Body of pancreas (tissue), 4 donors: ENCODE data around the gene ARPC2. TPM values are rescaled to one million over a fixed set of nuclear protein-coding genes. Genes with fewer than 3 reads are reported as not detected.

Experiments
- ATAC-seq: fragments of 150-250 bp; one replicate; pipeline ENCODE4 v1.9.1; 2016
- DNase-seq, 4 donors: peaks; one replicate each; pipeline ENCODE4 v3.0.0-alpha.2; 2019
- H3K27ac ChIP-seq, 4 donors: fragments of 200-600 bp; sonication (generic); 1 replicate in 3 of 4; 2 replicates in 1 of 4; pipeline versions ENCODE4 v1.5.1 to v1.6.1; 2016 to 2019; ENCODE audit warnings: mild to moderate bottlenecking in 1 of 4, mixed read lengths in 1 of 4, moderate library complexity in 1 of 4
- H3K27me3 ChIP-seq, 2 donors: fragments of 200-600 bp; sonication (generic); one replicate each; pipeline ENCODE4 v1.6.0; 2016; ENCODE audit warnings: mild to moderate bottlenecking in 1 of 2
- H3K36me3 ChIP-seq, 2 donors: fragments of 200-600 bp; sonication (generic); replicated peaks in 1 of 2; 2 replicates each; pipeline ENCODE4 v1.5.1; 2016; ENCODE audit warnings: low read depth in 2 of 2; ENCODE audit not compliant: insufficient read depth in 1 of 2
- H3K4me1 ChIP-seq: fragments of 200-600 bp; sonication (generic); one replicate; pipeline ENCODE4 v1.6.0; 2016
- H3K4me3 ChIP-seq, 2 donors: fragments of 200-600 bp; sonication (generic); 1 replicate in 1 of 2; 2 replicates in 1 of 2; pipeline ENCODE4 v1.5.1; 2016 to 2019
- H3K9me3 ChIP-seq, 3 donors: fragments of 200-600 bp; sonication (generic); 1 replicate in 2 of 3; 2 replicates in 1 of 3; pipeline ENCODE4 v1.5.1; 2016
- POLR2A ChIP-seq, 3 donors: fragments of 450-650 bp; IDR thresholded peaks; one replicate each; pipeline ENCODE4 v1.6.1; 2016; ENCODE audit warnings: antibody characterized with exemption in 3 of 3, mild to moderate bottlenecking in 2 of 3
- WGBS, 2 donors: methylation state at CpG; one replicate each; pipeline ENCODE4 v1.1.5; 2017; 5-methylcytosine and 5-hydroxymethylcytosine counted together
- intact Hi-C: fragments of 100-400 bp; cut with DNase I; formaldehyde crosslinking; loops from one replicate; pipeline ENCODE4 v1.15.1; 2023
- total RNA-seq, 2 donors: library from RNA; depleted of rRNA; stranded (reverse); fragments of >200 nt; gene quantifications; one replicate each; pipeline ENCODE4 v1.1.0, GENCODE V29; 2016
- TF ChIP-seq, protein P1 (sequence below), 7 experiments: fragments of 450-650 bp in 4 of 7; fragments of 200-600 bp in 3 of 7; sonication (generic) in 3 of 7; IDR thresholded peaks; one replicate each; pipeline ENCODE4 v1.5.1; 2016 to 2019; ENCODE audit warnings: antibody characterized with exemption in 7 of 7

The ARPC2 gene
- total RNA-seq, 2 donors from 2014 or later: 68.6 to 96.2 TPM

GRCh38 chr2:218280260-218280870, 63.4 kb downstream of the ARPC2 start:
- ATAC-seq (no peak), DNase-seq (no peak)
- TF ChIP-seq, protein P1, sequence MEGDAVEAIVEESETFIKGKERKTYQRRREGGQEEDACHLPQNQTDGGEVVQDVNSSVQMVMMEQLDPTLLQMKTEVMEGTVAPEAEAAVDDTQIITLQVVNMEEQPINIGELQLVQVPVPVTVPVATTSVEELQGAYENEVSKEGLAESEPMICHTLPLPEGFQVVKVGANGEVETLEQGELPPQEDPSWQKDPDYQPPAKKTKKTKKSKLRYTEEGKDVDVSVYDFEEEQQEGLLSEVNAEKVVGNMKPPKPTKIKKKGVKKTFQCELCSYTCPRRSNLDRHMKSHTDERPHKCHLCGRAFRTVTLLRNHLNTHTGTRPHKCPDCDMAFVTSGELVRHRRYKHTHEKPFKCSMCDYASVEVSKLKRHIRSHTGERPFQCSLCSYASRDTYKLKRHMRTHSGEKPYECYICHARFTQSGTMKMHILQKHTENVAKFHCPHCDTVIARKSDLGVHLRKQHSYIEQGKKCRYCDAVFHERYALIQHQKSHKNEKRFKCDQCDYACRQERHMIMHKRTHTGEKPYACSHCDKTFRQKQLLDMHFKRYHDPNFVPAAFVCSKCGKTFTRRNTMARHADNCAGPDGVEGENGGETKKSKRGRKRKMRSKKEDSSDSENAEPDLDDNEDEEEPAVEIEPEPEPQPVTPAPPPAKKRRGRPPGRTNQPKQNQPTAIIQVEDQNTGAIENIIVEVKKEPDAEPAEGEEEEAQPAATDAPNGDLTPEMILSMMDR (IDR thresholded peaks at IDR 0.05): no peak
- TF ChIP-seq POLR2A (IDR thresholded peaks at IDR 0.05): no peak
- H3K27ac ChIP-seq: peak overlapping the region in 3 of 4 donors; percentile 98 to 99 (median 98)
- peaks cover 73% of the 10 kb centered on the region for H3K4me1 ChIP-seq
- H3K9me3 ChIP-seq: no peaks in the 10 kb centered on the region
- no peaks in the 10 kb centered on the region for H3K27me3 ChIP-seq
- intact Hi-C loops: no loop called here
- WGBS, 2 donors: 79 to 95% methylated on average over 14 of the region's 14 CpGs
- H3K4me3 ChIP-seq: no peak overlapping the region
- peaks cover 42 to 49% of the 10 kb centered on the region in 2 donors for H3K36me3 ChIP-seq

- WGBS, 2 donors: 25 to 33% methylated on average over 3 of the region's 3 CpGs
- intact Hi-C loops: no loop called here
- TF ChIP-seq POLR2A (IDR thresholded peaks at IDR 0.05): no peak
- TF ChIP-seq, protein P1 (IDR thresholded peaks at IDR 0.05): no peak
- Histone ChIP-seq H3K27ac (peak overlapping the region; percentile 98 to 99 (median 98)), H3K4me3 (no peak overlapping the region), H3K27me3 (no peaks in the 10 kb centered on the region), H3K36me3 (peaks cover 31 to 40% of the 10 kb centered on the region in 2 donors), H3K4me1 (peaks cover 84% of the 10 kb centered on the region), H3K9me3 (no peaks in the 10 kb centered on the region)
- DNase-seq: peak; percentile 73 to 87 (median 84)
- peak; percentile 31 for ATAC-seq
These were observed 64.5 kb downstream of the ARPC2 start for GRCh38 chr2:218281449-218281848.

DNA sequence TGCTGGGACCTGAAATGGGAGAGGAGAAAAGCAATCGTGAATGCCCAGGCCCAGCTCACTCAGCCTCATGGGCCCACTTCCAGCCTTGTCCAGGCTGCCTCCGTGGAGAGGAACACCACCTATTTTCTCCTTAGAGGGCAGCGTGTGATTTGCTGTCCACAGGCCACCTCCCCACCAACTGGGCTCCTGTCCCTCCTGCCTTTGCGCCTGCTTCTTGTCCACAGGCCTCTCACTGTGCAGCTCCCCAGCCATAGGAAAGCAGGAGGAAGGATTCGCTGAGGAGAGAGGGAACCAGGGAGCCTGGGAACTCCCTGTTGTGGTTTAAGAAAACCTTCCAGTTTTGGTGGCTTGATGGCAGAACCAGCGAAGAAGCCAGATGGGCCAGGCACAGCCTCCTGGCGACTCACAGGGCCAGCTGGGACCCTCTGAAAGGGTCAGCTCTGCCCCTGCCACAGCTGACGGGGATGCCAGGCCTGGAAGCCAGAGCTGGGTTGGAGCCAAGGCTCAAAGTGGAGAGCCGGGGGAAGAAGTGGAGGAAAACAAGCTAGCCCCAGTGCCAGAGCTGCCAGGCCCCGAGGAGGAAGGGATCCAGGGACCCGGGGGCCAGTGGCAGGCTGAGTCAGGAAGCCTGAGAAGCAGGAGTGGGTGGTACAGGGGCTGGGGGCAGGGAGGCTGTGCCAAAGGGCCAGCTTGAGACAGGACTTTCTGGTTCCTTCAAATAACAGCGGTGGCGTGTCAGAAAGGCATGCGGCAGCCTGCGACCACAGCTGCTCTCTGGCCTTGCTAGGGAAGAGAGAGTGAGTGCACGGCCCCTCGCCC, 65.4 kb downstream of the ARPC2 start:
- no peaks in the 10 kb centered on the region for H3K9me3 ChIP-seq

GRCh38 chr2:218284106-218284811, 67.3 kb downstream of the ARPC2 start:
- peak overlapping the region; percentile 98 to 99 (median 98) for H3K27ac ChIP-seq
- intact Hi-C loops: no loop called here
- H3K9me3 ChIP-seq: no peaks in the 10 kb centered on the region
- DNase-seq (peak; percentile 70 to 82 (median 80)), ATAC-seq (no peak)
- TF ChIP-seq, protein P1 (IDR thresholded peaks at IDR 0.05): no peak
- peak in 2 of 3 donors; percentile 31 to 43 for TF ChIP-seq POLR2A (IDR thresholded peaks at IDR 0.05)
- H3K4me1 ChIP-seq: peaks cover 100% of the 10 kb centered on the region
- H3K27me3 ChIP-seq: no peaks in the 10 kb centered on the region
- WGBS, 2 donors: 29 to 38% methylated on average over 15 to 16 of the region's 16 CpGs
- no peak overlapping the region for H3K4me3 ChIP-seq
- peaks cover 13 to 15% of the 10 kb centered on the region in 2 donors for H3K36me3 ChIP-seq

More for the DNA sequence above, 65.4 kb downstream of the ARPC2 start:
- no peaks in the 10 kb centered on the region for H3K27me3 ChIP-seq
- peak overlapping the region; percentile 98 to 99 (median 98) for H3K27ac ChIP-seq
- H3K4me3 ChIP-seq: no peak overlapping the region
- TF ChIP-seq, protein P1 (IDR thresholded peaks at IDR 0.05): no peak
- peak in 2 of 3 donors; percentile 41 to 59 for TF ChIP-seq POLR2A (IDR thresholded peaks at IDR 0.05)
- ATAC-seq (peak; percentile 78), DNase-seq (peak; percentile 94 to 98 (median 97))
- intact Hi-C loops: no loop called here
- peaks cover 93% of the 10 kb centered on the region for H3K4me1 ChIP-seq
- 19 to 21% methylated on average over 14 to 17 of the region's 17 CpGs for WGBS, 2 donors
- H3K36me3 ChIP-seq: peaks cover 30% of the 10 kb centered on the region in 2 donors
